ENCODE measurements around the gene TMEM106C.

GRCh38 chr12:47986291-47986660, 22.9 kb downstream of the TMEM106C start:
- no peak for TF ChIP-seq CTCF (IDR thresholded peaks at IDR 0.05)
- TF ChIP-seq POLR2A (IDR thresholded peaks at IDR 0.05): no peak
